Measurements from ENCODE around the gene TYSND1.

The TYSND1 gene

DNA sequence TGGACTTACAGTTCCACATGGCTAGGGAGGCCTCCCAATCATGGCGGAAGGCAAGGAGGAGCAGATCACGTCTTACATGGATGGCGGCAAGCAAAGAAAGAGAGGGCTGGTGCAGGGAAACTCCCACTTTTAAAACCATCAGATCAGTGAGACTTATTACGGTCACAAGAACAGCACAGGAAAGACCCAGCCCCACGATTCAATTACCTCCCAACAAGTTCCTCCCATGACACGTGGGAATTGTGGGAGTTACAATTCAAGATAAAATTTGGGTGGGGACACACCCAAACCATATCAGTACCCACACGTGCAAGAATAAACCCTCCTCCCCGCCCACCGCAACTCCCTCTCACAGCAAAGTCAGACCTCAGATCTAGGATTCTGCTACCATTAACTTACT lies 9.4 kb downstream of the TYSND1 start:
- no peak for DNase-seq (ENCODE audit: low read depth)
- no peak overlapping the region for H3K4me3 ChIP-seq (ENCODE audit: low read depth, low read length)
- TF ChIP-seq, protein P1, sequence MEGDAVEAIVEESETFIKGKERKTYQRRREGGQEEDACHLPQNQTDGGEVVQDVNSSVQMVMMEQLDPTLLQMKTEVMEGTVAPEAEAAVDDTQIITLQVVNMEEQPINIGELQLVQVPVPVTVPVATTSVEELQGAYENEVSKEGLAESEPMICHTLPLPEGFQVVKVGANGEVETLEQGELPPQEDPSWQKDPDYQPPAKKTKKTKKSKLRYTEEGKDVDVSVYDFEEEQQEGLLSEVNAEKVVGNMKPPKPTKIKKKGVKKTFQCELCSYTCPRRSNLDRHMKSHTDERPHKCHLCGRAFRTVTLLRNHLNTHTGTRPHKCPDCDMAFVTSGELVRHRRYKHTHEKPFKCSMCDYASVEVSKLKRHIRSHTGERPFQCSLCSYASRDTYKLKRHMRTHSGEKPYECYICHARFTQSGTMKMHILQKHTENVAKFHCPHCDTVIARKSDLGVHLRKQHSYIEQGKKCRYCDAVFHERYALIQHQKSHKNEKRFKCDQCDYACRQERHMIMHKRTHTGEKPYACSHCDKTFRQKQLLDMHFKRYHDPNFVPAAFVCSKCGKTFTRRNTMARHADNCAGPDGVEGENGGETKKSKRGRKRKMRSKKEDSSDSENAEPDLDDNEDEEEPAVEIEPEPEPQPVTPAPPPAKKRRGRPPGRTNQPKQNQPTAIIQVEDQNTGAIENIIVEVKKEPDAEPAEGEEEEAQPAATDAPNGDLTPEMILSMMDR (IDR thresholded peaks at IDR 0.05; ENCODE audit: low read depth, low read length, missing control alignments) = no peak

DNA sequence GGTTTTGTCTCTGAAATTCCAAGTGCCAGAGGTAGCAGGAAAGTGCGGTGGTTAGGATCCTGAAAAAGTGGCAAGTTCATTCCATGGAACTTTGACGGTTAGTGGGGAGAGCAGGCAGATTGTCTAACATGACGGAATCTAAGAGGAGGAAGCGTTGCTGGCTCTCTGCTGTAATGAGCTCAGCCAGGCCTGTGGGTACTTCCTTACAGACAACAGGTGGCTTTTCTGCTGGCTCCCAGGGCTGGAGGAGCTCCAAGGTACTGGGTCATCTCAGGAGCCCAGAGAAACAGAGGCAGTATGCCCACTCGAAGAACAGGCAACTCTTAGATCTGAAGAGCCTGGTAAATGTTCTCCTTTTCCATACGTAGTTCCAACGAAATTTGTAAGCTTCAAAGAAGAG lies 10.8 kb downstream of the TYSND1 start:
- DNase-seq (ENCODE audit: low read depth) = no peak
- TF ChIP-seq, protein P1 (IDR thresholded peaks at IDR 0.05; ENCODE audit: low read depth, low read length, missing control alignments) = no peak
- H3K4me3 ChIP-seq (ENCODE audit: low read depth, low read length) = no peak overlapping the region

DNA sequence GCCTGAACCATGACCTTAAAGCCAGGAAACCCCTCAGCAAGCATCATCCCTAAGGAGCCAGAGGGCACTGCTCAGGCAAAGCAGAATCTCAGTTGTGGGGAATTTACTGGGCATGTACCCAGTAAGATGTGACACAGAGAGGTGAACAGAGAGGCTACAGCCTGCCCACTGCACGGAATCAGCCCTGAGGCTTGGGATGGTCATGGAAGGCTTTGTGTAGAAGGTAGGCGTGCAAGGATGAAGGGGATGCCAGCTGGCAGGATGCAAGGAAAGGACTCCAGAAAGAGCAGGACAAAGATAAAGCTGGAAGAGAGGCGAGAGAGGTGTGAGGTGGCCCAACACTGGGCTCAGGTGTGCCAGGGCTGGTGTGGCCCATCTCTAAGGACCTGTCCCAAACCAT lies 11.5 kb downstream of the TYSND1 start:
- no peak for DNase-seq (ENCODE audit: low read depth)
- H3K4me3 ChIP-seq (ENCODE audit: low read depth, low read length) = no peak overlapping the region
- TF ChIP-seq, protein P1 (IDR thresholded peaks at IDR 0.05; ENCODE audit: low read depth, low read length, missing control alignments) = no peak

DNA sequence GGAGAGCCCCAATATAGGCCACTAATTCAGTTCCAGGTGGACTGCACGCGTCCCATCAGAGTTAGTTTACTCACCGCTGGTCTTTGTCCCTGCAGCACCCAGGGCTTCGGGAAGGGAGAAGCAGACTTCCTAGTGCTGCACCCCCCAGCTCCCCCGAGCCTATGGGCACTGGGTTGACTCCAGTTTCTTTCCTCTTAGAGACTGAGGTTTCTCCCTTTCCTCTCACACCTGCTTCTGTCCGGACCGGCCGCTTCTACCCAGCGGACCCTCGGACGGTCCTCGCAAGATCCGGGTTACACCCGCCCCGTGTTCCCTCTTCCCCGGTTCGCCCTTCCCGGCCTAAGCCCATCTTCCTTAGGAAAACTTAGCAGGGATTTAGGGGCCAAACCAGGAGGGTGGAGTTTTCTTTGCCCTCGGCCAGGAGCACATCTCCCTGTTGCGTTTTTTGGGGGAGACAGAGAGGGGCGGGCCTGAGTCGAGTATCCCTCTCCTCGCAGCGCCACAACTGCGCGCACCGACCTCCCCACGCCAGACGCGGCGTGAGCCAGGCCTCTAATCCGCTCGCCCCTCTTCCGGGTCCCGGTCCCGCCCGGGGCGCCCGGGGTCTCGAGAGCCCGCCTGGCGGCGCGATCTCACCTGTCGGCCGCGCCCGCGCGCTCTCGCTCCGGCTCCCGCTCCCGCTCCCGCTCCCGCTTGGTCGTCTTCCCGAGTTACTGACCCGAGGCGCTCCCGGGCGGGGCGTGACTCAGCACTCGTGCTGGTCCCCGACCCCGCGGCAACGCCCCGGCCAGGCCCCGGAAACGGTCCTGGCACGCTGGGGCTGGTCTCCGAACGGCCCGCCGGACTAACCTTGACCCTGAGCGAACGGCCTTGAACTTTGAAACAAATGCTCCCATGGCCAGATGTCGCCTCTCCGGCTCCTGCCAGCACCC lies 14.1 kb downstream of the TYSND1 start, which contains the start of gene AIFM2:
Gene AIFM2 (minus strand): TSS at position 728 of the 932 bp plus-strand sequence. CDS start 8,741 bp downstream, outside the sequence.
- no peak for DNase-seq (ENCODE audit: low read depth)
- TF ChIP-seq, protein P1 (IDR thresholded peaks at IDR 0.05; ENCODE audit: low read depth, low read length, missing control alignments) = peak; percentile 14
- peak within 1 kb of the TSS; percentile 86 for H3K4me3 ChIP-seq (ENCODE audit: low read depth, low read length)

DNA sequence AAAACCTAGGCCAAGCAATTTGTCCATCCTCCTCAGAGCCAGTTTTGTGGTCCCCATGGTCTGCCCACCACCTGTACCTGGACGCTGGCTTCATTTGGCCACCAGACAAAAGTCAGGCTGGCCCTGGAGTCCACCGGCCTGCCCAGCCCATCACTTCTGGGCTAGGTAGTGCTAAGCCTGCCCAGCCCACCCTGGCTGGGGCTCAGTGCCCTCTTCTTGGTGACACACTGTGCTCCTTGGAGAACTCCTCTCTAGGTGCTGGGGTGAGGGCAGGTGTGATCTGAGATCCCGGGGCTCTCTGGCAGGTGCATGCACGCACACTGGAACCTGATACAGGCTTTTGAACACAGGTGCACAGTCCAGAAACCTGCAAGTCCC lies 15.0 kb downstream of the TYSND1 start:
- DNase-seq (ENCODE audit: low read depth) = no peak
- H3K4me3 ChIP-seq (ENCODE audit: low read depth, low read length) = peak overlapping the region; percentile 86

DNA sequence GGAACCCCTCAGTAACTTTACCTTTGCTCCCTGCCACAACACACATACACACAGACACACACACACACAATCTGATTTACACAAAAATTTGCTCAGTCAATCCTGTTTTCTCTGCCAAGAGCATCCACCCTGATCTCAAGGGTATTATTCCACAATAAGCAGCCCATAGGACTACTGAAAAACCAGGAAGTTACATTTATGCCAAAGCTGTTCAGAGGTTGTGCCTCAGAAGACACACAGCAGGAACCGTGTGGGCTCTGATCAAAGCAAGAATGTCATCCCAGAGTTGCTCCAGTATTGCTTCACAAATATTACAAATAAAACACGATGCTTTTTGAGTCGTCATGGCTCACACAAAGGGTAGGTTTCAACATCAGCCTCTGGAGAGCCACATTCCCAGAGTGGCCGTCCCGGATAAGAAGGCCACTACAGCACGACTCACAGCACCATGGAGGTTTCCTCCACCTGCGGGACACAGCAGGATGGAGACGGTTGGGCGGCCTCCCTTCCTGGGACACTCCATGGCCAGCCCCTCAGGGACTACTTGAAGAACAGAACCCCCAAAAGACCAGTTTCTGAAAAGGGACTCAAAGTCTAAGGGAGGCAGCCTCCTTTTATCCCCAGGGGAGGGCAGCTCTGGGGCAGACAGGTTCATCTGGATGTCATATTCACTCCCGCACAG lies 15.5 kb downstream of the TYSND1 start:
- DNase-seq (ENCODE audit: low read depth) = no peak

More for the DNA sequence above, 15.0 kb downstream of the TYSND1 start:
- TF ChIP-seq, protein P1 (IDR thresholded peaks at IDR 0.05; ENCODE audit: low read depth, low read length, missing control alignments) = no peak

More for the DNA sequence above, 15.5 kb downstream of the TYSND1 start:
- H3K4me3 ChIP-seq (ENCODE audit: low read depth, low read length) = peak overlapping the region; percentile 86
- TF ChIP-seq, protein P1 (IDR thresholded peaks at IDR 0.05; ENCODE audit: low read depth, low read length, missing control alignments) = no peak
